OCI-LY1 (cell line): ENCODE results near the gene TBC1D4.

Experiments
- H2AFZ ChIP-seq: fragments of 200-600 bp; sonication (generic), shearing (Covaris generic); 2 replicates; pipeline ENCODE4 v1.6.0; 2014; ENCODE audit warnings: antibody characterized with exemption, mild to moderate bottlenecking, low read length
- H3F3A ChIP-seq: fragments of 200-600 bp; sonication (generic), shearing (Covaris generic); 2 replicates; pipeline ENCODE4 v1.6.0; 2014; ENCODE audit warnings: mild to moderate bottlenecking, antibody characterized with exemption, low read length, moderate library complexity; ENCODE audit not compliant: insufficient read depth
- H3K27ac ChIP-seq: fragments of 200-600 bp; sonication (generic); 2 replicates; pipeline ENCODE4 v1.5.1; 2014; ENCODE audit warnings: low read length, mixed run types, mild to moderate bottlenecking, low read depth; ENCODE audit not compliant: poor library complexity, severe bottlenecking
- H3K27me3 ChIP-seq: fragments of 200-600 bp; sonication (generic); 2 replicates; pipeline ENCODE4 v1.6.0; 2014; ENCODE audit warnings: antibody characterized with exemption, mild to moderate bottlenecking, low read length, moderate library complexity; ENCODE audit not compliant: insufficient read depth
- H3K36me3 ChIP-seq: fragments of 200-600 bp; sonication (generic); 2 replicates; pipeline ENCODE4 v1.6.1; 2014; ENCODE audit warnings: mild to moderate bottlenecking, antibody characterized with exemption, low read length, moderate library complexity, mixed read lengths; ENCODE audit not compliant: insufficient read depth
- H3K4me1 ChIP-seq: fragments of 200-600 bp; sonication (generic); 2 replicates; pipeline ENCODE4 v1.5.1; 2014; ENCODE audit warnings: mild to moderate bottlenecking, low read length, moderate library complexity; ENCODE audit not compliant: insufficient read depth, severe bottlenecking
- H3K4me2 ChIP-seq: fragments of 200-600 bp; sonication (generic), shearing (Covaris generic); 2 replicates; pipeline ENCODE4 v1.6.1; 2014; ENCODE audit warnings: low read length
- H3K4me3 ChIP-seq: fragments of 200-600 bp; sonication (generic); 2 replicates; pipeline ENCODE4 v1.5.1; 2014; ENCODE audit warnings: low read length, low read depth, mild to moderate bottlenecking, mixed read lengths; ENCODE audit not compliant: poor library complexity, severe bottlenecking
- H3K79me2 ChIP-seq: fragments of 200-600 bp; shearing (Covaris generic); 2 replicates; pipeline ENCODE4 v1.6.1; 2016; ENCODE audit warnings: mixed run types, low read length, mixed read lengths; ENCODE audit not compliant: insufficient read depth
- H3K9ac ChIP-seq: fragments of 200-600 bp; sonication (generic), shearing (Covaris generic); 2 replicates; pipeline ENCODE4 v1.6.1; 2014; ENCODE audit warnings: mild to moderate bottlenecking, low read length, mixed read lengths
- H3K9me2 ChIP-seq: fragments of 200-600 bp; sonication (generic), shearing (Covaris generic); 2 replicates; pipeline ENCODE4 v1.6.1; 2014; ENCODE audit warnings: low read depth, mild to moderate bottlenecking, low read length, mixed read lengths
- H3K9me3 ChIP-seq: fragments of 200-600 bp; shearing (Covaris generic); 2 replicates; pipeline ENCODE4 v1.6.1; 2014; ENCODE audit warnings: low read length, mixed read lengths
- H4K20me1 ChIP-seq: fragments of 200-600 bp; sonication (generic), shearing (Covaris generic); 2 replicates; pipeline ENCODE4 v1.6.0; 2016; ENCODE audit warnings: mild to moderate bottlenecking, low read length; ENCODE audit not compliant: insufficient read depth
- CTCF ChIP-seq: fragments of 200-600 bp; sonication (generic), shearing (Covaris generic); IDR thresholded peaks from 2 replicates; pipeline ENCODE4 v1.5.1; 2017; ENCODE audit warnings: mild to moderate bottlenecking, antibody characterized with exemption, low read length, moderate library complexity, mixed read lengths
- EZH2 ChIP-seq: fragments of 200-600 bp; sonication (generic), shearing (Covaris generic); IDR thresholded peaks from 2 replicates; pipeline ENCODE4 v1.8.0; 2017; ENCODE audit warnings: borderline replicate concordance, mixed run types, mild to moderate bottlenecking, antibody characterized with exemption, low read length, moderate library complexity, mixed read lengths

Gene TBC1D4

GRCh38 chr13:75480671-75481175 lies 1.2 kb downstream of the TBC1D4 start:
- no peaks in the 10 kb centered on the region for H3K9me2 ChIP-seq
- H3K9ac ChIP-seq, result no peak overlapping the region
- H3F3A ChIP-seq, result no peaks in the 10 kb centered on the region
- H3K4me2 ChIP-seq, result no peak overlapping the region
- 0 out of 2 replicates have a peak, but pooled peaks cover 3% of the 10 kb centered on the region for H3K27me3 ChIP-seq
- no peaks in the 10 kb centered on the region for H3K79me2 ChIP-seq
- no peak overlapping the region for H2AFZ ChIP-seq
- H3K36me3 ChIP-seq, result no peaks in the 10 kb centered on the region
- H3K4me1 ChIP-seq, result peaks cover 10% of the 10 kb centered on the region
- TF ChIP-seq CTCF (no peak), EZH2 (no peak)
- no peak overlapping the region for H3K4me3 ChIP-seq
- H3K27ac ChIP-seq, result no peak overlapping the region
- H4K20me1 ChIP-seq, result no peaks in the 10 kb centered on the region
- no peaks in the 10 kb centered on the region for H3K9me3 ChIP-seq

GRCh38 chr13:75479102-75479740 lies 2.7 kb downstream of the TBC1D4 start:
- H3K4me1 ChIP-seq, result peaks cover 10% of the 10 kb centered on the region
- H2AFZ ChIP-seq, result no peak overlapping the region
- no peak overlapping the region for H3K9ac ChIP-seq
- H3K36me3 ChIP-seq, result no peaks in the 10 kb centered on the region
- H4K20me1 ChIP-seq, result no peaks in the 10 kb centered on the region
- no peaks in the 10 kb centered on the region for H3K9me2 ChIP-seq
- H3K9me3 ChIP-seq, result no peaks in the 10 kb centered on the region
- TF ChIP-seq CTCF, result no peak
- H3K79me2 ChIP-seq, result no peaks in the 10 kb centered on the region
- no peak overlapping the region for H3K27ac ChIP-seq
- H3K4me3 ChIP-seq, result no peak overlapping the region
- H3K4me2 ChIP-seq, result no peak overlapping the region
- 0 out of 2 replicates have a peak, but pooled peaks cover 3% of the 10 kb centered on the region for H3K27me3 ChIP-seq
- H3F3A ChIP-seq, result no peaks in the 10 kb centered on the region

- no peak overlapping the region for H3K27ac ChIP-seq
- H4K20me1 ChIP-seq, result no peaks in the 10 kb centered on the region
- no peaks in the 10 kb centered on the region for H3K36me3 ChIP-seq
- no peak overlapping the region for H3K9ac ChIP-seq
- TF ChIP-seq CTCF, result no peak
- TF ChIP-seq EZH2, result no peak
- no peak overlapping the region for H3K4me3 ChIP-seq
- H3K79me2 ChIP-seq, result no peaks in the 10 kb centered on the region
- peaks cover 10% of the 10 kb centered on the region for H3K4me1 ChIP-seq
- no peaks in the 10 kb centered on the region for H3K9me2 ChIP-seq
- H2AFZ ChIP-seq, result no peak overlapping the region
- H3F3A ChIP-seq, result no peaks in the 10 kb centered on the region
- no peaks in the 10 kb centered on the region for H3K9me3 ChIP-seq
- 0 out of 2 replicates have a peak, but pooled peaks cover 3% of the 10 kb centered on the region for H3K27me3 ChIP-seq
- no peak overlapping the region for H3K4me2 ChIP-seq
Measured at GRCh38 chr13:75478659-75479058, 3.3 kb downstream of the TBC1D4 start.
